Testis (tissue), 3 donors: ENCODE results near the gene TMEM126B. TPM values are rescaled to one million over a fixed set of nuclear protein-coding genes. Genes with fewer than 3 reads are reported as not detected.

ENCODE experiments used
- DNase-seq: peaks from one replicate; pipeline ENCODE4 v3.0.0-alpha.2; 2019
- H3K27ac ChIP-seq, 2 donors: fragments of 200-600 bp; sonication (generic); one replicate each; pipeline ENCODE4 v1.5.1; 2019
- H3K27me3 ChIP-seq: fragments of 200-600 bp; sonication (generic); one replicate; pipeline ENCODE4 v1.5.1; 2019
- H3K36me3 ChIP-seq: fragments of 200-600 bp; sonication (generic); one replicate; pipeline ENCODE4 v1.5.1; 2017; ENCODE audit warnings: low read depth; ENCODE audit errors: missing control alignments
- H3K4me1 ChIP-seq: fragments of 200-600 bp; sonication (generic); one replicate; pipeline ENCODE4 v1.5.1; 2019
- H3K4me3 ChIP-seq, 2 donors: fragments of 200-600 bp; sonication (generic); one replicate each; pipeline ENCODE4 v1.5.1; 2017 to 2019
- H3K9me3 ChIP-seq: fragments of 200-600 bp; sonication (generic); one replicate; pipeline ENCODE4 v1.5.1; 2017
- POLR2A ChIP-seq: fragments of 450-650 bp; IDR thresholded peaks from one replicate; pipeline ENCODE4 v1.6.1; 2017; ENCODE audit warnings: antibody characterized with exemption, mild to moderate bottlenecking, moderate library complexity
- WGBS, 2 donors: methylation state at CpG; one replicate each; pipeline ENCODE4 v1.1.5; 2018; 5-methylcytosine and 5-hydroxymethylcytosine counted together
- intact Hi-C: fragments of 100-400 bp; cut with DNase I; formaldehyde crosslinking; loops from one replicate; pipeline ENCODE4 v1.15.1; 2023; ENCODE audit warnings: low total_unique reads
- polyA plus RNA-seq: library from polyadenylated mRNA; stranded (reverse); fragments of 350-450 nt; fragmentation: Illumina TruSeq; extraction: RNeasy Lipid Tissue Mini Kit (QIAGEN cat#74804); gene quantifications from one replicate; pipeline ENCODE4 v1.2.3, GENCODE V29; 2014; ENCODE audit warnings: low read depth, low replicate concordance; ENCODE audit not compliant: insufficient read depth
- total RNA-seq, 2 donors: library from RNA; depleted of rRNA; stranded (reverse); fragments of >200 nt; gene quantifications; one replicate each; pipeline ENCODE4 v1.2.3, GENCODE V29; 2016
- TF ChIP-seq, protein P1 (sequence below), 3 experiments: fragments of 450-650 bp in 2 of 3; fragments of 200-600 bp in 1 of 3; sonication (generic) in 1 of 3; IDR thresholded peaks; one replicate each; pipeline ENCODE4 v1.5.1; 2016 to 2019; ENCODE audit warnings: antibody characterized with exemption in 3 of 3, mild to moderate bottlenecking in 2 of 3, moderate library complexity in 1 of 3

Gene TMEM126B
- total and polyA plus RNA-seq, 3 donors from 2014 or later: 25.7 to 36.2 (median 35.0) TPM

DNA sequence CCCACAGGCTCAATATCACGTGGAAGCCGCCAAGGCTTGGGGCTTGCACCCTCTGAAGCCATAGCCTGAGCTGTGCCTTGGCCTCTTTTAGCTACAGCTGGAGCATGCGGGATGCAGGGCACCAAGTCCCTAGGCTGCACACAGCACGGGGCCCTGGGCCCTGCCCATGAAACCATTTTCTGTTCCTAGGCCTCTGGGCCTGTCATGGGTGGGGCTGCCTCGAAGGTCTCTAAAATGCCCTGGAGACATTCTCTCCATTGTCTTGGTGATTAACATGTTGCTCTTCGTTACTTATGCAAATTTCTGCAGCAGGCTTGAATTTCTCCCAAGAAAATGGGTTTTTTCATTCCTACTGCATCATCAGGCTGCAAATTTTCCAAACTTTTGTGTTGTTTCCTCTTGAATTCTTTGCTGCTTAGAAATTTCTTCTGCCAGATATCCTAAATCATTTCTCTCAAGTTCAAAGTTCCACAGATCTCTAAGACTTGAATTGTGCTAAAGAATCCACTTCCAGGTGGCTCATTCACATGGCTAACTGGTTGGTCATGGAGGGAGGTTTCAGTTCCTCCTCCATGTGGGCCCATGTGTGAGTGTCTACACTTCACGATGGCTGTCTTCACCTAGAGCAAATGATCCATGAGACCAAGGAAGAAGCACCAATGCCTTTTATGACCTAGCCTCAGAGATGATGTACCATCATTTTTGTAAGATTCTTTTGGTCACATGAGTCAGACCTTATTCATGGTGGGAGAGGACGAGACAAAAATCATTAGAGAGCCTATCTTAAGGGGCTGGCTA, 43.9 kb downstream of the TMEM126B start:
- TF ChIP-seq, protein P1, sequence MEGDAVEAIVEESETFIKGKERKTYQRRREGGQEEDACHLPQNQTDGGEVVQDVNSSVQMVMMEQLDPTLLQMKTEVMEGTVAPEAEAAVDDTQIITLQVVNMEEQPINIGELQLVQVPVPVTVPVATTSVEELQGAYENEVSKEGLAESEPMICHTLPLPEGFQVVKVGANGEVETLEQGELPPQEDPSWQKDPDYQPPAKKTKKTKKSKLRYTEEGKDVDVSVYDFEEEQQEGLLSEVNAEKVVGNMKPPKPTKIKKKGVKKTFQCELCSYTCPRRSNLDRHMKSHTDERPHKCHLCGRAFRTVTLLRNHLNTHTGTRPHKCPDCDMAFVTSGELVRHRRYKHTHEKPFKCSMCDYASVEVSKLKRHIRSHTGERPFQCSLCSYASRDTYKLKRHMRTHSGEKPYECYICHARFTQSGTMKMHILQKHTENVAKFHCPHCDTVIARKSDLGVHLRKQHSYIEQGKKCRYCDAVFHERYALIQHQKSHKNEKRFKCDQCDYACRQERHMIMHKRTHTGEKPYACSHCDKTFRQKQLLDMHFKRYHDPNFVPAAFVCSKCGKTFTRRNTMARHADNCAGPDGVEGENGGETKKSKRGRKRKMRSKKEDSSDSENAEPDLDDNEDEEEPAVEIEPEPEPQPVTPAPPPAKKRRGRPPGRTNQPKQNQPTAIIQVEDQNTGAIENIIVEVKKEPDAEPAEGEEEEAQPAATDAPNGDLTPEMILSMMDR (IDR thresholded peaks at IDR 0.05): no peak
- no peak for TF ChIP-seq POLR2A
- no peaks in the 10 kb centered on the region for H3K4me1 ChIP-seq
- 90 to 94% methylated on average over 6 to 8 of the region's 8 CpGs for WGBS, 2 donors
- no peak overlapping the region for H3K4me3 ChIP-seq
- no peaks in the 10 kb centered on the region for H3K36me3 ChIP-seq
- DNase-seq: no peak
- H3K27ac ChIP-seq: no peak overlapping the region
- no peaks in the 10 kb centered on the region for H3K27me3 ChIP-seq
- intact Hi-C loops: no loop called here
- H3K9me3 ChIP-seq: no peaks in the 10 kb centered on the region

DNA sequence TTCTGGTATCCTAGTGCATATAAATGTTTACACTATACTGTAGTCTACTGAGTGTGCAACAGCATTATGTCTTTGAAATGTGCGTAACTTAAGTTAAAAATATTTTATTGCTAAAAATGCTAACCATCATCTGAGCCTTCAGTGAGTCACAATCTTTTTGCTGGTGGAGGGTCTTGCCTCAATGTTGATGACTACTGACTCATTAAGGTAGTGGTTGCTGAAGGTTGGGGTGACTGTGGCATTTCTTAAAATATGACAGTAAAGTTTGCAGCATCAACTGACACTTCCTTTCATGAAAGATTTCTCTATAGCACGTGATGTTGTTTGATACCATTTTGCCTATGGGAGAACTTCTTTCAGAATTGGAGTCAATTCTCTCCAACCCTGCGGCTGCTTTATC, 45.0 kb downstream of the TMEM126B start:
- WGBS, 2 donors: 95 to 96% methylated on average over 3 of the region's 3 CpGs
- Histone ChIP-seq H3K9me3 (no peaks in the 10 kb centered on the region), H3K36me3 (no peaks in the 10 kb centered on the region), H3K27ac (no peak overlapping the region), H3K4me3 (no peak overlapping the region), H3K27me3 (no peaks in the 10 kb centered on the region), H3K4me1 (no peaks in the 10 kb centered on the region)
- DNase-seq: no peak
- TF ChIP-seq, protein P1 (IDR thresholded peaks at IDR 0.05): no peak
- no peak for TF ChIP-seq POLR2A
- intact Hi-C loops: no loop called here

DNA sequence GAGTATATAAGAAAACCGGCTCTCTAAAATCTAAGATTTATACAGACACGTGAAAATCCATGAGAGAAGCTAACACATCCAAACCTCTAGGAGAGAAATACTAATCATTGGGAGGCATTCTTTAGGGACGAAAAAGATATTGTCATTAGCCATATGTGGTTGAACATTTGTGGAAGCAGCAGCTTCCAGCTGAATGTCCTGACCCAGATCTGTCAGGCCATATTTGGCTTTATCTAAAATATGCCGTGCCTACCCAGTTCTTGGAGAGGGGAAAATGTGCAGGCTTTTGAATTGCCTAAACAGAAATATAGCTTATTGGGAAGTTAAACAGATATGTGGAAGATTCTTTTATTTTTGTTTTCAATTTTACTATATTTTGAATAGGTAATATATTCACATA, 51.2 kb downstream of the TMEM126B start:
- Histone ChIP-seq H3K4me3 (no peak overlapping the region), H3K36me3 (no peaks in the 10 kb centered on the region), H3K9me3 (no peaks in the 10 kb centered on the region), H3K27me3 (no peaks in the 10 kb centered on the region), H3K4me1 (peaks cover under 1% of the 10 kb centered on the region), H3K27ac (no peak overlapping the region)
- no peak for TF ChIP-seq POLR2A
- TF ChIP-seq, protein P1 (IDR thresholded peaks at IDR 0.05): no peak
- WGBS, 2 donors: 42 to 58% methylated on average over 4 of the region's 4 CpGs
- intact Hi-C loops: no loop called here
- no peak for DNase-seq

DNA sequence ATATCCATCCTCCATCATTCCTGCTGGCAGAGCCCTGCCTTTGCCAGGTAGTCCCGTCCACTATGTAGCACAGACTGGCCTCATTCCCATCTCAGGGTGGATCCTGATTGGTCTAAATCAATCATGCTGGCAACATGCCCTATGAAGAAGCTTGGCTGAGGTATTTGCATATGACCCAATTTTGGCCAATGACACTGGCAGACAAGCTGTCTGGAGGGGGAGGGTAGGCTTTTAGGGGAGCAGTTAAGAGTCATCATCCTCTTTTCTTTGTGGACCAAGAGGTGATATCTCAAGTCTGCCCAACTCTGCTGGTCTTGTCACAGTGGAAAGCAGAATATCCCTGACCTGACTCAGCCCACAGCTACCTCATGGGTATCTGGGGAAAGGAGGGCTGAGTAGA, 52.5 kb downstream of the TMEM126B start:
- H3K27ac ChIP-seq: no peak overlapping the region
- DNase-seq: no peak
- H3K36me3 ChIP-seq: no peaks in the 10 kb centered on the region
- WGBS, 2 donors: 61 to 86% methylated on average over 1 of the region's 1 CpG
- peaks cover 6% of the 10 kb centered on the region for H3K4me1 ChIP-seq
- no peaks in the 10 kb centered on the region for H3K9me3 ChIP-seq
- no peaks in the 10 kb centered on the region for H3K27me3 ChIP-seq
- no peak overlapping the region for H3K4me3 ChIP-seq
- TF ChIP-seq, protein P1 (IDR thresholded peaks at IDR 0.05): no peak
- TF ChIP-seq POLR2A: no peak
- intact Hi-C loops: no loop called here
